Measurements from ENCODE around the gene ASL. TPM values are rescaled to one million over a fixed set of nuclear protein-coding genes. Genes with fewer than 3 reads are reported as not detected.

Gene ASL
- total RNA-seq, 1 donor from 2014 or later: 24.6 TPM

DNA sequence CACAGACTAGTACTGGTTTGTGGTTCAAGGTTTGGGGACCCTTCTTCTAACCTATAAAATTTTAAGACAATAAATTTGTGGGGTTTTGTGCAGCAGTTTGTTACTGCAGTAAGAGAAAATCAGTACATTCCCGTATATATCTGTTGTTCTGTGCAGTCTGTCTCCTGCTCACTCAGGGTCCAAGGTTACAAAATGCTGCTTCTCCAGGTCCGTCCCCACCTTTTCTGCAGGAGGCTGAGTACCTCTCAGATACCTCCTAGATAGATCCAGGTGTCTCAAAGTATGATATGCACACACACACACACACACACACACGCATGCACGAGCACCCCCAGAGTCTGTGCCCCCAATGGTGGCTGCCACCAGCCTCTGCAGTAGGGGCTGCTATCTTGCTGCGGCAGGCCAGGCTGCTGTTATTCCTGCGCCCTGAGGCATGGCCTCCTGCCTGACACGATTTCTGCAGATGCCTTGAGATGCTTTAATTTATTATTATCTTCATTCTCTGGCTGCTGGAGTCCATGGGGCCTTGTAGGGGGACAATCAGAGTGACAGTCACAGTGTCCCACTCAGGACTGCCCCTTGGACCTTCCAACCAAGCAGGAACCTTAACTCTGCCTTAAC lies 25.2 kb upstream of the ASL start:
- no peak for DNase-seq (ENCODE audit: extremely low spot score in 2 of 2)
- intact Hi-C loops (cut with DNase I): no loop called here
- H3K27me3 ChIP-seq: no peaks in the 10 kb centered on the region
- no peak overlapping the region for H3K27ac ChIP-seq
- H3K4me1 ChIP-seq: peaks cover 8% of the 10 kb centered on the region
- no peak overlapping the region for H3K4me3 ChIP-seq
- no peaks in the 10 kb centered on the region for H3K36me3 ChIP-seq
- TF ChIP-seq POLR2AphosphoS5 (IDR thresholded peaks at IDR 0.05; ENCODE audit: insufficient read depth in 1 of 2, low read depth in 1 of 2): no peak
- TF ChIP-seq POLR2A (IDR thresholded peaks at IDR 0.05): no peak
- TF ChIP-seq, protein P1, sequence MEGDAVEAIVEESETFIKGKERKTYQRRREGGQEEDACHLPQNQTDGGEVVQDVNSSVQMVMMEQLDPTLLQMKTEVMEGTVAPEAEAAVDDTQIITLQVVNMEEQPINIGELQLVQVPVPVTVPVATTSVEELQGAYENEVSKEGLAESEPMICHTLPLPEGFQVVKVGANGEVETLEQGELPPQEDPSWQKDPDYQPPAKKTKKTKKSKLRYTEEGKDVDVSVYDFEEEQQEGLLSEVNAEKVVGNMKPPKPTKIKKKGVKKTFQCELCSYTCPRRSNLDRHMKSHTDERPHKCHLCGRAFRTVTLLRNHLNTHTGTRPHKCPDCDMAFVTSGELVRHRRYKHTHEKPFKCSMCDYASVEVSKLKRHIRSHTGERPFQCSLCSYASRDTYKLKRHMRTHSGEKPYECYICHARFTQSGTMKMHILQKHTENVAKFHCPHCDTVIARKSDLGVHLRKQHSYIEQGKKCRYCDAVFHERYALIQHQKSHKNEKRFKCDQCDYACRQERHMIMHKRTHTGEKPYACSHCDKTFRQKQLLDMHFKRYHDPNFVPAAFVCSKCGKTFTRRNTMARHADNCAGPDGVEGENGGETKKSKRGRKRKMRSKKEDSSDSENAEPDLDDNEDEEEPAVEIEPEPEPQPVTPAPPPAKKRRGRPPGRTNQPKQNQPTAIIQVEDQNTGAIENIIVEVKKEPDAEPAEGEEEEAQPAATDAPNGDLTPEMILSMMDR (IDR thresholded peaks at IDR 0.05): no peak
- H3K9me3 ChIP-seq: no peaks in the 10 kb centered on the region

DNA sequence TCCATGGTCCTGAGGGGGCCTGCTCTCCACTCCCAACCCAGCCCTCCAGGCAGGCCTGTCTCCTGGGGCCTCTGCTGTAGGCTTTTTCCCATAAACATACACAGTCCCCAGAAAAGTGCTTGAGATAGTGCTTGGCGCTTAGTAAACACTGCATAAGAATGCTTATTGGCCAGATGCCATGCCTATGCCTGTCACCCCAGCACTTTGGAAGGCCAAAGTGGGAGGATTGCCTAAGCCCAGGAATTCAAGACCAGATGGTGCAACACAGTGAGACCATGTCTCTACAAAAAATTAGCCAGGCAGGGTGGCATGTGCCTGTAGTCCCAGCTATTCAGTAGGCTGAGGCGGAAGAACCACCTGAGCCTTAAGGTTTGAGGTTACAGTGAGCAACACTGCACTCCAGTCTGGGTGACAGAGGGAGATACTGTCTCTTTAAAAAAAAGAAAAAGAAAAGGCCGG lies 24.6 kb upstream of the ASL start:
- H3K36me3 ChIP-seq: no peaks in the 10 kb centered on the region
- TF ChIP-seq POLR2A (IDR thresholded peaks at IDR 0.05) (no peak), POLR2AphosphoS5 (IDR thresholded peaks at IDR 0.05; ENCODE audit: insufficient read depth in 1 of 2, low read depth in 1 of 2) (no peak)
- TF ChIP-seq, protein P1 (IDR thresholded peaks at IDR 0.05): no peak
- H3K4me3 ChIP-seq: no peak overlapping the region
- H3K9me3 ChIP-seq: no peaks in the 10 kb centered on the region
- DNase-seq (ENCODE audit: extremely low spot score in 2 of 2): no peak
- H3K4me1 ChIP-seq: peaks cover 8% of the 10 kb centered on the region
- H3K27ac ChIP-seq: no peak overlapping the region
- intact Hi-C loops (cut with DNase I): no loop called here
- no peaks in the 10 kb centered on the region for H3K27me3 ChIP-seq

DNA sequence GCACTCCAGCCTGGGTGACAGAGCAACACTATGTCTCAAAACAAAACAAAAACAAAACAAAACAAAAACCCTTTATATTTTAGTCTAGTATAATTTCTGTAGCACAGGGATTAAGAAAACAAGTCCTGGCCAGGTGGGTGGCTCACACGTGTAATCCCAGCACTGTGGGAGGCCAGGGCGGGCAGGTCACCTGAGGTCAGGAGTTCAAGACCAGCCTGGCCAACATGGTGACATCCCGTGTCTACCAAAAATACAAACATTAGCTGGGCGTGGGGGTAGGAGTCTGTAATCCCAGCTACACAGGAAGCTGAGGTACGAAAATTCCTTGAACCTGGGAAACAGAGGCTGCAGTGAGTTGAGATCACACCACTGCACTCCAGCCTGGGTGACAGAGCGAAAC lies 23.2 kb upstream of the ASL start:
- H3K27ac ChIP-seq: no peak overlapping the region
- no peaks in the 10 kb centered on the region for H3K36me3 ChIP-seq
- DNase-seq (ENCODE audit: extremely low spot score in 2 of 2): no peak
- no peaks in the 10 kb centered on the region for H3K27me3 ChIP-seq
- no peak overlapping the region for H3K4me3 ChIP-seq
- intact Hi-C loops (cut with DNase I): no loop called here
- TF ChIP-seq POLR2AphosphoS5 (IDR thresholded peaks at IDR 0.05; ENCODE audit: insufficient read depth in 1 of 2, low read depth in 1 of 2) (no peak), POLR2A (IDR thresholded peaks at IDR 0.05) (no peak)
- TF ChIP-seq, protein P1 (IDR thresholded peaks at IDR 0.05): no peak
- H3K9me3 ChIP-seq: no peaks in the 10 kb centered on the region
- H3K4me1 ChIP-seq: peaks cover 8% of the 10 kb centered on the region

DNA sequence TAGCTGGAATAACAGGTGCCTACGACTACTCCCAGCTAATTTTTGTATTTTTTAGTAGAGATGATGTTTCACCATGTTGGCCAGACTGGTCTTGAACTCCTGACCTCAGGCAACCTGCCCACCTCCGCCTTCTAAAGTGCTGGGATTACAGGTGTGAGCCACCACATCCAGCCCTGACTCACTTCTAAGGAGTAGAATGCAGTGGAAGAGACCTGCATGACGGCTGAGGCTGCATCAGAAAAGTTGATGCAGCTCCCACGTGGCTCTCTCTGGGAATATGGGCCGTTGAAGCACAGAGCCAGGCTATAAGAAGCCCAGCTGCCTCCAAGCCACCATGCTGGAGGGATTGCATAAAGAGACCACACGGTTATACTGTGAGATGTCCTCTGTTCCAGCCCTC lies 21.6 kb upstream of the ASL start:
- H3K9me3 ChIP-seq: no peaks in the 10 kb centered on the region
- no peak overlapping the region for H3K27ac ChIP-seq
- DNase-seq (ENCODE audit: extremely low spot score in 2 of 2): no peak
- H3K4me1 ChIP-seq: peaks cover 8% of the 10 kb centered on the region
- intact Hi-C loops (cut with DNase I): no loop called here
- no peaks in the 10 kb centered on the region for H3K36me3 ChIP-seq
- no peak overlapping the region for H3K4me3 ChIP-seq
- no peaks in the 10 kb centered on the region for H3K27me3 ChIP-seq
- TF ChIP-seq, protein P1 (IDR thresholded peaks at IDR 0.05): no peak
- no peak for TF ChIP-seq POLR2AphosphoS5 (IDR thresholded peaks at IDR 0.05; ENCODE audit: insufficient read depth in 1 of 2, low read depth in 1 of 2)
- TF ChIP-seq POLR2A (IDR thresholded peaks at IDR 0.05): no peak

DNA sequence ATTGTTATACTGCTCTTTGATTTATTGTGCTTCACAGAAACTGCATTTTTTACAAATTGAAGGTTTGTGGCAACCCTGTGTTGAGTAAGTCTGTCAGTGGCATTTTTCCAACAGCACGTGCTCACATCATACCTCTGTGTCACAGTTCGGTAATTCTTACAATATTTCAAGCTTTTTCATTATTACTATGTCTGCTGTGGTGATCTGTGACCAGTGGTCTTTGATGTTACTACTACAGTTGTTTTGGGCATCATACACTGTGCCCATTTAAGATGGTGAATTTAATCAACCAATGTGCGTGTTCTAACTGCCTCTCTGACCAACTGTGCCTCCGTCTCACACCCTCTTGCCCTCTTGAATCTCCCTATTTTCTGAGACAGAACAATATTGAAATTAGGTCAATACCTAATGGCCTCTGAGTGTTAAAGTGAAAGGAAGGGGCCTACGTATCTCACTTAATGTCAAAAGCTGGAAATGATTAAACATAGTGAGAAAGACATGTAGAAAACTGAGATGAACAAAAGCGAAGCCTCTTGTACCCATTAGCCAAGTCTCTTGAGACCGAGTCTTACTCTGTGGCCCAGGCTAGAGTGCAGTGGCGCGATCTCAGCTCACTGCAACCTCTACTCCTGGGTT lies 20.2 kb upstream of the ASL start:
- no peaks in the 10 kb centered on the region for H3K27me3 ChIP-seq
- H3K36me3 ChIP-seq: no peaks in the 10 kb centered on the region
- intact Hi-C loops (cut with DNase I): no loop called here
- TF ChIP-seq POLR2AphosphoS5 (IDR thresholded peaks at IDR 0.05; ENCODE audit: insufficient read depth in 1 of 2, low read depth in 1 of 2) (no peak), POLR2A (IDR thresholded peaks at IDR 0.05) (no peak)
- TF ChIP-seq, protein P1 (IDR thresholded peaks at IDR 0.05): no peak
- no peaks in the 10 kb centered on the region for H3K9me3 ChIP-seq
- peaks cover 7% of the 10 kb centered on the region for H3K4me1 ChIP-seq
- H3K4me3 ChIP-seq: no peak overlapping the region
- DNase-seq (ENCODE audit: extremely low spot score in 2 of 2): no peak
- H3K27ac ChIP-seq: no peak overlapping the region

Measured in vagina (tissue), 2 donors.